DND-41 (cell line): ENCODE measurements around the gene GGT1.
"Not testable (repeated sequence)": the region's sequence is repeated elsewhere in the genome, so short reads cannot be mapped to it uniquely, and the experiment has no call there.

Experiments used
- ATAC-seq: fragments of 200-7000 bp; cut with Tn5 transposase; 3 replicates; pipeline ENCODE4 v1.9.1; 2021; ENCODE audit warnings: low read depth; ENCODE audit not compliant: insufficient read depth
- DNase-seq: peaks from one replicate; pipeline ENCODE4 v3.0.0-alpha.2; 2020
- H2AFZ ChIP-seq: 2 replicates; pipeline ENCODE4 v1.6.0; 2012; ENCODE audit warnings: low read depth, low read length
- H3K27ac ChIP-seq: 2 replicates; pipeline ENCODE4 v1.5.1; 2012; ENCODE audit warnings: low read length, inconsistent platforms
- H3K27me3 ChIP-seq: fragments of 200-600 bp; sonication (generic); 2 replicates; pipeline ENCODE4 v1.6.0; 2012; ENCODE audit warnings: low read length, mild to moderate bottlenecking, inconsistent platforms; ENCODE audit not compliant: insufficient read depth, poor library complexity
- H3K36me3 ChIP-seq: 2 replicates; pipeline ENCODE4 v1.5.1; 2012; ENCODE audit warnings: low read length, inconsistent platforms; ENCODE audit not compliant: insufficient read depth
- H3K4me1 ChIP-seq: 2 replicates; pipeline ENCODE4 v1.5.1; 2012; ENCODE audit warnings: mild to moderate bottlenecking, low read length; ENCODE audit not compliant: insufficient read depth
- H3K4me2 ChIP-seq: 2 replicates; pipeline ENCODE4 v1.6.0; 2012; ENCODE audit warnings: mild to moderate bottlenecking, moderate library complexity, low read length, inconsistent platforms; ENCODE audit not compliant: insufficient read depth
- H3K4me3 ChIP-seq, 2 experiments: fragments of 200-600 bp in 1 of 2; shearing (Covaris generic) in 1 of 2; 2 replicates each; pipeline ENCODE4 v1.5.1; 2012 to 2016; ENCODE audit warnings: inconsistent platforms in 2 of 2, low read length in 2 of 2, mild to moderate bottlenecking in 2 of 2, low read depth in 1 of 2, moderate library complexity in 1 of 2
- H3K79me2 ChIP-seq: 2 replicates; pipeline ENCODE4 v1.6.0; 2012; ENCODE audit warnings: low read length, inconsistent platforms; ENCODE audit not compliant: insufficient read depth
- H3K9ac ChIP-seq: 2 replicates; pipeline ENCODE4 v1.6.0; 2012; ENCODE audit warnings: low read depth, mild to moderate bottlenecking, inconsistent platforms, low read length, moderate library complexity
- H3K9me3 ChIP-seq: 2 replicates; pipeline ENCODE4 v1.5.1; 2012; ENCODE audit warnings: low read length, moderate library complexity, mild to moderate bottlenecking, inconsistent platforms; ENCODE audit not compliant: insufficient read depth, severe bottlenecking
- H4K20me1 ChIP-seq: 2 replicates; pipeline ENCODE4 v1.6.0; 2012; ENCODE audit warnings: low read length; ENCODE audit not compliant: insufficient read depth
- CTCF ChIP-seq: IDR thresholded peaks from 2 replicates; pipeline ENCODE4 v1.5.1; 2012; ENCODE audit warnings: borderline replicate concordance, low read length, moderate library complexity, mild to moderate bottlenecking; ENCODE audit not compliant: poor library complexity, severe bottlenecking; ENCODE audit errors: extremely low read depth

GGT1 gene

GRCh38 chr22:24650884-24651283 is 47.9 kb downstream of the GGT1 start:
- not testable (repeated sequence) for H3K79me2 ChIP-seq, H3K36me3 ChIP-seq, H3K9ac ChIP-seq, H4K20me1 ChIP-seq, H3K4me3 ChIP-seq, H3K9me3 ChIP-seq, H3K4me2 ChIP-seq, ATAC-seq, H3K27me3 ChIP-seq, H2AFZ ChIP-seq
- Histone ChIP-seq H3K4me1 (peaks cover 16% of the 10 kb centered on the region), H3K27ac (0 out of 2 replicates have a peak overlapping the region, but pooled peaks have one; percentile 22)
- peak; percentile 3 for TF ChIP-seq CTCF
- DNase-seq: peak; percentile 82

GRCh38 chr22:24665395-24665794 is 62.4 kb downstream of the GGT1 start:
- not testable (repeated sequence) for ATAC-seq, H3K27ac ChIP-seq, H4K20me1 ChIP-seq, H3K4me3 ChIP-seq, DNase-seq, H3K79me2 ChIP-seq, H3K36me3 ChIP-seq, H3K4me1 ChIP-seq, H3K27me3 ChIP-seq, H3K4me2 ChIP-seq, H3K9me3 ChIP-seq, H3K9ac ChIP-seq, H2AFZ ChIP-seq

GRCh38 chr22:24667904-24668303 is 64.9 kb downstream of the GGT1 start:
- H3K4me1 ChIP-seq, H3K27ac ChIP-seq, H3K9ac ChIP-seq, H3K79me2 ChIP-seq, ATAC-seq, H3K4me3 ChIP-seq, H3K27me3 ChIP-seq, H3K36me3 ChIP-seq, H3K4me2 ChIP-seq, H4K20me1 ChIP-seq, DNase-seq, H3K9me3 ChIP-seq, H2AFZ ChIP-seq: not testable (repeated sequence)

- H3K36me3 ChIP-seq, H4K20me1 ChIP-seq, H3K4me3 ChIP-seq, DNase-seq, H3K4me2 ChIP-seq, ATAC-seq, H3K27ac ChIP-seq, H3K9me3 ChIP-seq, H3K79me2 ChIP-seq, H3K27me3 ChIP-seq, H3K4me1 ChIP-seq, H3K9ac ChIP-seq, H2AFZ ChIP-seq: not testable (repeated sequence)
These were observed 69.5 kb downstream of the GGT1 start for GRCh38 chr22:24672532-24672931.
